ENCODE results near the gene PGP. TPM values are rescaled to one million over a fixed set of nuclear protein-coding genes. Genes with fewer than 3 reads are reported as not detected.

The PGP gene
- total RNA-seq, 1 experiment from 2014 or later, result 38.3 TPM

DNA sequence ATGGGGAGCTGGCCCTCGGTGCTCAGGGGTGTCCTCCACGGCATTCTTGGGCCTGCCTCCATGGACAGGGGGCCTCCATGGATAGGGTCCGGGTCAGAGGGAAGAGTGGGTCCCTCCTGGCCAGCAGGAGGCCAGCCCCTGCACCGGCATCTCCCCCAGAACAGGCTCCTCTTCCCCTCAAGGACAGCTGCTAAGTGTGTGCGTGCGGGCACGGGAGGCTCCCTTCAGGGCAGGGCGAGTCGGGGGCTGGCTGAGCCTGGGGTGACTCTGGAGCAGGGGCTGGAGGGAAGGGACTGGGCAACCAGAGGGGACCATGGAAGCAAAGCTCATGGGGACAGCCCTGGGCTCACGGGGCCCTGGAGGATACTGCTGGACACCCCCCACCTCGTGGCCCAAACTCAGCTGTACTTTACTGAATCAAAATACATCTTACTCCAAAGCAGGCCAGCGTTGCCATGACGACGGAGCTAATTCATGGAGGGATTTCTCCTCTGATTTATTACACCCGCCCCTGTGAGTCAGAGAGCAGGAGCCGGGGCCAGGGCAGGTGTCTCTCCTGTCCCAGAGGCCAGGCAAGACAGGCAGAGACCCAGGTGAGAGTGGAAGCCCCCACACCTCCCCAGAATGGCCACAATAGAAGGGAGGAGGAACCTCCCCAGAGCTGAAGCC is 20.3 kb downstream of the PGP start:
- no peaks in the 10 kb centered on the region for H3K79me1 ChIP-seq (ENCODE audit: insufficient read depth, low read depth, low read length, poor library complexity, severe bottlenecking)
- Mint-ChIP-seq H3K4me1 (peaks cover 4 to 6% of the 10 kb centered on the region in 2 experiments; a peak in 1 of 4 replicates), H3K9me3 (no peaks in the 10 kb centered on the region), H3K36me3 (ENCODE audit: insufficient read depth in 1 of 3, low read depth in 3 of 3) (no peaks in the 10 kb centered on the region), H3K27ac (no peak overlapping the region; a peak in 2 of 7 replicates), H3K4me3 (no peak overlapping the region; a peak in 1 of 5 replicates), H3K27me3 (ENCODE audit: low read depth) (peaks cover 27% of the 10 kb centered on the region)
- H3K9ac ChIP-seq (ENCODE audit: extremely low read depth, insufficient read length, low read length), result no peak overlapping the region
- H3K4me1 ChIP-seq (ENCODE audit: insufficient read depth, low read length), result no peaks in the 10 kb centered on the region
- no peak overlapping the region for H2BK12ac ChIP-seq (ENCODE audit: insufficient read length, low read depth, low read length)
- H2BK15ac ChIP-seq (ENCODE audit: low read depth, low read length), result no peak overlapping the region
- no peak overlapping the region for H2AK5ac ChIP-seq (ENCODE audit: insufficient read length, low read length)
- H3K23me2 ChIP-seq (ENCODE audit: insufficient read length, low read depth, low read length, poor library complexity, severe bottlenecking), result peaks cover 7% of the 10 kb centered on the region
- H2BK20ac ChIP-seq (ENCODE audit: low read depth, low read length, poor library complexity, severe bottlenecking), result no peak overlapping the region
- DNase-seq, result no peak
- no peak overlapping the region for H4K8ac ChIP-seq (replicated peaks; ENCODE audit: insufficient read length, low read depth, low read length)
- no peak overlapping the region for H2BK120ac ChIP-seq (ENCODE audit: low read depth, low read length, poor library complexity, severe bottlenecking)
- no peak overlapping the region for H4K91ac ChIP-seq (ENCODE audit: insufficient read length, low read depth, low read length)
- H3K79me2 ChIP-seq (ENCODE audit: insufficient read depth, low read length), result no peaks in the 10 kb centered on the region
- H3K56ac ChIP-seq (ENCODE audit: insufficient read length, low read depth, low read length), result no peak overlapping the region
- H2BK5ac ChIP-seq (ENCODE audit: insufficient read length, low read length), result no peak overlapping the region
- no peak overlapping the region for H3K23ac ChIP-seq (ENCODE audit: insufficient read length, low read depth, low read length)
- no peak overlapping the region for H3K27ac ChIP-seq (ENCODE audit: insufficient read length, low read depth, low read length)
- no peak overlapping the region for H3K18ac ChIP-seq (ENCODE audit: insufficient read length, low read depth, low read length)
- H3K4ac ChIP-seq (ENCODE audit: low read depth, low read length), result no peak overlapping the region
- H4K5ac ChIP-seq (ENCODE audit: insufficient read length, low read depth, low read length), result no peak overlapping the region
- no peak overlapping the region; the same call in 1 of the 2 replicates for H3K14ac ChIP-seq (ENCODE audit: insufficient read depth, low read length)
- no peak overlapping the region for H2AFZ ChIP-seq (ENCODE audit: low read length)
- no peak overlapping the region for H3K4me2 ChIP-seq (ENCODE audit: insufficient read depth, insufficient read length, low read length)
- WGBS (ENCODE audit: extremely low coverage, insufficient read length, low lambda C conversion rate), result no CpG with 5 or more reads among the region's 16 CpGs
- H3T11ph ChIP-seq (ENCODE audit: low read length), result no peak overlapping the region
- H3K27me3 ChIP-seq (ENCODE audit: insufficient read depth, low read length), result peaks cover 8% of the 10 kb centered on the region; the same call in 1 of the 2 replicates
- TF ChIP-seq, protein P1, sequence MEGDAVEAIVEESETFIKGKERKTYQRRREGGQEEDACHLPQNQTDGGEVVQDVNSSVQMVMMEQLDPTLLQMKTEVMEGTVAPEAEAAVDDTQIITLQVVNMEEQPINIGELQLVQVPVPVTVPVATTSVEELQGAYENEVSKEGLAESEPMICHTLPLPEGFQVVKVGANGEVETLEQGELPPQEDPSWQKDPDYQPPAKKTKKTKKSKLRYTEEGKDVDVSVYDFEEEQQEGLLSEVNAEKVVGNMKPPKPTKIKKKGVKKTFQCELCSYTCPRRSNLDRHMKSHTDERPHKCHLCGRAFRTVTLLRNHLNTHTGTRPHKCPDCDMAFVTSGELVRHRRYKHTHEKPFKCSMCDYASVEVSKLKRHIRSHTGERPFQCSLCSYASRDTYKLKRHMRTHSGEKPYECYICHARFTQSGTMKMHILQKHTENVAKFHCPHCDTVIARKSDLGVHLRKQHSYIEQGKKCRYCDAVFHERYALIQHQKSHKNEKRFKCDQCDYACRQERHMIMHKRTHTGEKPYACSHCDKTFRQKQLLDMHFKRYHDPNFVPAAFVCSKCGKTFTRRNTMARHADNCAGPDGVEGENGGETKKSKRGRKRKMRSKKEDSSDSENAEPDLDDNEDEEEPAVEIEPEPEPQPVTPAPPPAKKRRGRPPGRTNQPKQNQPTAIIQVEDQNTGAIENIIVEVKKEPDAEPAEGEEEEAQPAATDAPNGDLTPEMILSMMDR (conservative IDR thresholded peaks at IDR 0.05), result no peak
- no peaks in the 10 kb centered on the region for H4K20me1 ChIP-seq (ENCODE audit: control insufficient read depth, insufficient read depth, insufficient read length)
- H3K9me3 ChIP-seq (ENCODE audit: control insufficient read depth, low read depth, low read length), result no peaks in the 10 kb centered on the region

Measured in H9 (cell line).